Subcutaneous abdominal adipose tissue (tissue), 5 donors: ENCODE data around the gene NES.
A peak's percentile ranks its signal among the peaks of the same experiment; 100 is the strongest.
"Not testable (repeated sequence)": the region's sequence is repeated elsewhere in the genome, so short reads cannot be mapped to it uniquely, and the experiment has no call there.

Experiments used
- H3K27ac ChIP-seq: one replicate; pipeline ENCODE4 v1.7.0; 2013; ENCODE audit warnings: low read depth, mild to moderate bottlenecking, inconsistent platforms, low read length, moderate library complexity
- H3K27me3 ChIP-seq, 5 donors: one replicate each; pipeline ENCODE4 v1.7.0; 2013; ENCODE audit warnings: low read length in 5 of 5, inconsistent platforms in 1 of 5; ENCODE audit not compliant: control insufficient read depth in 5 of 5, insufficient read depth in 4 of 5
- H3K36me3 ChIP-seq, 5 donors: one replicate each; pipeline ENCODE4 v1.7.0; 2013; ENCODE audit warnings: low read length in 5 of 5; ENCODE audit not compliant: control insufficient read depth in 5 of 5, insufficient read depth in 5 of 5
- H3K4me1 ChIP-seq, 5 donors: one replicate each; pipeline ENCODE4 v1.7.0; 2013; ENCODE audit warnings: low read length in 5 of 5, mild to moderate bottlenecking in 3 of 5, moderate library complexity in 1 of 5; ENCODE audit not compliant: control insufficient read depth in 5 of 5, insufficient read depth in 5 of 5
- H3K4me3 ChIP-seq, 5 donors: one replicate each; pipeline ENCODE4 v1.7.0; 2013; ENCODE audit warnings: low read length in 5 of 5, low read depth in 1 of 5
- H3K9ac ChIP-seq, 5 donors: one replicate each; pipeline ENCODE4 v1.7.0; 2013; ENCODE audit warnings: low read length in 5 of 5, mild to moderate bottlenecking in 4 of 5, moderate library complexity in 3 of 5
- H3K9me3 ChIP-seq, 5 donors: one replicate each; pipeline ENCODE4 v1.7.0; 2013; ENCODE audit warnings: low read length in 5 of 5; ENCODE audit not compliant: control insufficient read depth in 5 of 5
- donor health status: healthy.
- donor health status: healthy.
- donor health status: healthy.
- donor health status: healthy.
- donor health status: healthy.

Gene NES

DNA sequence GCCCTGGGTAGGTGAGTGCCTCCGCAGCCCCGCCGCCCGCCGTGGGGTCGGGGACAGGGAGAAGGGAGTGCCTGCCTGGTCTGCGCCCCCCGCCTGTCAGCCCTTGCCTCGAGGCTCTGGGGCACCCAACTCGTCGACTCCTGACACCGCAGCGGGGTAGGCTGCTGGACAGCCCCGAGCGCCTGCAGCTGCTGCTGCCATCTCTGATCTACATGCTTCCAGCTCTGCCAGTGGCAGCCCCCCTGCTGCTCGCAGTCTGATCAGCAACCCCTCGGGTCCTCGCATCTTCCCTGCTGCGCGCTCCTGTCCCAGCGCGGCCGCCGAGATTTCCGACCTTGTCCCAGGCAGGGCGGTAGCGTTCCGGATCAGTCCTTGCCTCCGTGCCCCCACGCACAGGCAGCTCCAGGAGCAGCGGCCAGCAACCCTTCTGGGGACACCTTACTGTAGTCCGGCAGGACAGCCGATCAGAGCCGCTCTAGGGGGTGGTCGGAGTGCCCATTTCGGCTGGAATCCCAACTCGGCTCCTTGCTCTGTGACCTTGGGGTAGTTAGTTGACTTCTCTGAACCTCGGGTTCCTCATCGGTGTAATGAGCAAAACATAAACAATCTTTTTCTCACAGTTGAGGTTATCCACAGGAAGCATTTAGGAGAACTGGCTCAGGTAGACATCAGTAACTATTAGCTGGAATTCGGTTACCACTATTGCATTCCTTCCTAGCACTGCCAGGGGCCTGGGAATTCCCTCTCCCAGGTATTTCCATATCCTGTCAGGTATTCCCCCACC lies 34.8 kb downstream of the NES start:
- Histone ChIP-seq H3K9ac (no peak overlapping the region), H3K4me1 (peaks cover 2 to 28% (median 11%) of the 10 kb centered on the region in 5 donors), H3K36me3 (no peaks in the 10 kb centered on the region), H3K27ac (no peak overlapping the region), H3K27me3 (peaks cover 56 to 87% (median 83%) of the 10 kb centered on the region in 5 donors), H3K9me3 (peaks cover 0 to 2% (median 0%) of the 10 kb centered on the region in 5 donors), H3K4me3 (peak overlapping the region in 1 of 5 donors; percentile 26)

DNA sequence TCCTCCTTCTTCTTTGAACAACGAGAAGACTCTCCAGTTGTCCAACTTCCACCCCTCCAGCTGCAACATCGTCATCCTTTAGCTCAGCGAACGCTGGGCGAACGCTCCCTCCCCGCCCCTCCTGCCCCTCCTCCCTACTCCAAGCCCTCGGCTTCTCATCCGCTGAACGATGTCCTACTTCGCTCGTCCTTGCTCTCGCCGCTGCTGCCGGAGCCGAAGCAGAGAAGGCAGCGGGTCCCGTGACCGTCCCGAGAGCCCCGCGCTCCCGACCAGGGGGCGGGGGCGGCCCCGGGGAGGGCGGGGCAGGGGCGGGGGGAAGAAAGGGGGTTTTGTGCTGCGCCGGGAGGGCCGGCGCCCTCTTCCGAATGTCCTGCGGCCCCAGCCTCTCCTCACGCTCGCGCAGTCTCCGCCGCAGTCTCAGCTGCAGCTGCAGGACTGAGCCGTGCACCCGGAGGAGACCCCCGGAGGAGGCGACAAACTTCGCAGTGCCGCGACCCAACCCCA lies 35.4 kb downstream of the NES start, which contains the start of gene BCAN:
BCAN (plus strand) TSS at position 357 of the 504 bp plus-strand sequence. CDS start 3,938 bp downstream, outside the sequence.
- Histone ChIP-seq H3K27me3 (peaks cover 50 to 80% (median 77%) of the 10 kb centered on the region in 5 donors), H3K9me3 (peaks cover 0 to 2% (median 0%) of the 10 kb centered on the region in 5 donors), H3K9ac (no peak within 1 kb of the TSS), H3K36me3 (no peaks in the 10 kb centered on the region), H3K4me1 (peaks cover 2 to 28% (median 11%) of the 10 kb centered on the region in 5 donors), H3K27ac (no peak within 1 kb of the TSS), H3K4me3 (peak within 1 kb of the TSS in 2 of 5 donors; percentile 2 to 26)

DNA sequence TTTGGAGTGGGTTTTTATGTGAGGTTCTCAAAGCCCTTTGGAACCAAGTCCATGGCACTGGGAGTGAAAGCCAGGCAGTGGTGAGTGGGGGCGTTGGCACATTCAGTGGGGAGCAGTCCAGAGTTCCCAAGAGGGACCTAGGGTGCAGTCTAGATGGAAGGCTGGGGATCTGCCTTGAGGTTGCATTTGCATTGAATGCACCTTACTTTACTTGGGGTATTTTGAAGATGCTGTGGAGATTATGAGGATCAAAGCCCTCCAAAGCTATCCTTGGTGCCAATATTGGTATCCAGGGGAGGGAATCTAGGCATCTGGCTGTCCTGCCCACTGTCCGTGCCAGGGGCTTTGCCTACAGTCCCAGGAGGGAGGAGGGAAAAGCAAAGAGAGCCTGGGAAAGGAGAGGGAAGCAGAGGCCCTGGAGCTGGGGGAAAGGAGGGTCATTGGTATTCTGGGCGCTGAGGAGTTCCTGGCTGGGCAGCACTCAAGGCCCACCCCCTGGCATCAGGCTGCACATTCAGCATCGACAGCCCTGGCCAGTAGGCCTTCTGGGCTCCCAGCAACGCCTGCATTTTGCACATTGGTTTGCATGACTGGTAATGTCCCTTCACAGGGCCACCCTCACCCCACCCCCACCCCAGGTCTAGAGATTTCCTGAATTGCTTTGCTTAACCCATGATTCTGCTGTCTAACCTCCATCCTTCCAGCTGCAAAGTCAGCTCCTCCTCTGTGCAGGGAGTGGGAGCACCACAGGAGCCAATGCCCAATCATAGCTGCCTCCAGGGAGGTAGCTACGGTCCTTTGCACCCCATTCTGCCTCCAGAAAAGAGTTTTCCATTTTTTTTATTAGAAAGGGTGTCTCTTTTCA lies 36.1 kb downstream of the NES start:
- no peak overlapping the region for H3K27ac ChIP-seq
- H3K9me3 ChIP-seq = peaks cover 0 to 2% (median 0%) of the 10 kb centered on the region in 5 donors
- peak overlapping the region in 1 of 5 donors; percentile 2 for H3K4me3 ChIP-seq
- peaks cover 44 to 77% (median 70%) of the 10 kb centered on the region in 5 donors for H3K27me3 ChIP-seq
- peaks cover 2 to 28% (median 11%) of the 10 kb centered on the region in 5 donors for H3K4me1 ChIP-seq
- no peaks in the 10 kb centered on the region for H3K36me3 ChIP-seq
- no peak overlapping the region for H3K9ac ChIP-seq

DNA sequence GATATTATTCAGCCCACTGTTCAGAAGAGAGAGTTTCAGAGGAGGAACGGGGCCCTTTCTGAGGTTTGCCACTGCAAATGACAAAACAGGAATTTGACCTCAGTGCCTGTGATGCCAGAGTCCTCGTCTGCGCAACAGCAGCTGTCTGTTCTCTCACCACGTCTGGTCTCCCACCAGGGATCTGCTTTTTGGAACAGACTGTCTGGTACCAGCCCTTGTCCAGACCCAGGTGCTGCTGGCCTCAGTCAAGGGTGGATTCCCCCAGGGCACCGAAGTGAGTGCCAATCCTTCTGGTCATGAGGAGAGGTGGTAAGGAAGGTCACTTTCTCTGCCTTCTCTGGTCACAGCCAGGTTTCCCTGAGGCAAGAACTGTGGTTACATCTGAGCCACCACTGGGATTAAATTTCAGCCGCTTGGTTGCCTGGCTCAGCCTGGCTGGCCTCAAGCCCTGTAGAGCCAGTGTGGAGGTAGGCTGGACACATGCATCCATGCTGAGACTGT lies 37.6 kb downstream of the NES start:
- Histone ChIP-seq H3K4me1 (peaks cover 2 to 28% (median 11%) of the 10 kb centered on the region in 5 donors), H3K9me3 (peaks cover 0 to 2% (median 0%) of the 10 kb centered on the region in 5 donors), H3K4me3 (no peak overlapping the region), H3K36me3 (no peaks in the 10 kb centered on the region), H3K27ac (no peak overlapping the region), H3K27me3 (peaks cover 39 to 66% (median 58%) of the 10 kb centered on the region in 5 donors), H3K9ac (no peak overlapping the region)

DNA sequence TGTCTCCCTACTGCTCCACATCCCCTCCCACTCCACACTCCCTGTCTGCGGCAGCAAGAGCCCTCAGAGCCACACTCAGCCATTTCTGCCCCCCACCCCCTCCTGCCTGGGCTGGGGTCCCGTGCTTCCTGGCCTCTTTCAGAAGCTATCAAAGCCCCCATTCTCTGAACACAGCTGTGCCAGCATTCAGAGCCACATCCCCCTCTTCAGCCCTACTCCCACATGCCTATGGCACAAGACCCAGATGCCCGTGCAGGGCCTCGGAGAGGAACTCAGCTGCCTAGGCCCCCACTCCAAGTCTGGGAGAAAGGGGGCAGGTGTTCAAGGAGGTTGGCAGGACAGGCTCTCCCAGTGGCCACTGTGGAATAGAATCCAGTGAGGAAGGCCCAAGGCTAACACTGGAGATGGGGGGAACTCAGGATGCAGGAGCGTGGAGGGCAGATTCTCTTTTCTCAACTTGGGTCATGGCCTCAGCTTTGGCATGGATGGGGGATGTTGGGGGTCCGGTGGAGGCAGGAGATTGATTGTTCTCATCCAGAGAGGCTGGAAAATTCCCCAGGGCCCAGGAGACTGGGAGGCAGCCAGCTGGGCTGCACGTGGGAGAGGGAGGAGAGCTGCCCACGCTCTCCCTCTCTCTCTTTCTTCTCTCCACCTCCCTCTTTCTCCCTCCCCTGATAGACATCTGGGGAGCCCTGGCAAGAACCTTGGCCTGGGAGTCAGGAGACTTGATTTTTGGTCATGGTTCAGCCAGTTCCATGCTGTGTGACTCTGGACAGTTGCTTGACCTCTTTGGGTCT lies 38.8 kb downstream of the NES start:
- H3K9ac ChIP-seq = no peak overlapping the region

DNA sequence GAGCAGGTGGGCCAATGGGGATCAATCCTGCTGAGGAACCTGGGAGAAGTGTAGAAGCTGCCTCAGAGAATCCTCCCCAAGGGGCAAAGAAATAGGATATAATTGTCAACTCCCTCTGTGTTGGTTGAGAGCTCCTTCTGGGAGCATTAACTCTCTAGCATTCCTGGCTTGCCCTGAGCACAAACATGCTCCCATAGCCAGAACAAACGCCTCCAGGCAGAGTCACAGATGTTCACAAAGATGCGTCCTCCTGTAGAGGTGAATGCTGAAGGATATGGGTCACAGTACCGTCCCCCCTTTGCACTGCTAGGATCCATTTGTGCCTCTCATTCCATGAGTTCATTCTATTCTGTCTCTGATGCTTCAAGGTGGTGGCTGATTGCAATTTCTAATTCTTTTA lies 44.9 kb downstream of the NES start:
- H3K27me3 ChIP-seq = peaks cover 0 to 19% (median 16%) of the 10 kb centered on the region in 5 donors
- H3K9me3 ChIP-seq = no peaks in the 10 kb centered on the region

More for the DNA sequence above, 38.8 kb downstream of the NES start:
- Histone ChIP-seq H3K9me3 (no peaks in the 10 kb centered on the region), H3K36me3 (no peaks in the 10 kb centered on the region), H3K27ac (no peak overlapping the region), H3K4me3 (no peak overlapping the region), H3K4me1 (peaks cover 0 to 28% (median 11%) of the 10 kb centered on the region in 5 donors), H3K27me3 (peaks cover 39 to 54% (median 49%) of the 10 kb centered on the region in 5 donors)

DNA sequence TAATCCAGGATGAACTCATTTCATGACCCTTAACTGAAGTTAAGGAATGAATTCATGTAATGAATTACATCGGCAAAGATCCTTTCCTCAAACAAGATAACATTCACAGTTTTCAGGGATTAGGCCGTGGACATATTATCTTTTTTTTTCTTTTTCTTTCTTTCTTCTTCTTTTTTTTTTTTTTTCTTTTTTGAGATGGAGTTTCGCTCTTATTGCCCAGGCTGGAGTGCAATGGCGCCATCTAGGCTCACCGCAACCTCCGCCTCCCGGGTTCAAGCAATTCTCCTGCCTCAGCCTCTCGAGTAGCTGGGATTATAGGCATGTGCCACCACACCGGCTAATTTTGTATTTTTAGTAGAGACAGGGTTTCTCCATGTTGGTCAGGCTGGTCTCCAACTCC lies 46.1 kb downstream of the NES start:
- not testable (repeated sequence) for H3K4me1 ChIP-seq, H3K36me3 ChIP-seq, H3K4me3 ChIP-seq, H3K9ac ChIP-seq, H3K9me3 ChIP-seq, H3K27ac ChIP-seq
- peaks cover 0 to 22% (median 18%) of the 10 kb centered on the region in 5 donors for H3K27me3 ChIP-seq

More for the DNA sequence above, 44.9 kb downstream of the NES start:
- no peak overlapping the region for H3K27ac ChIP-seq
- no peak overlapping the region for H3K4me3 ChIP-seq
- no peaks in the 10 kb centered on the region for H3K4me1 ChIP-seq
- H3K36me3 ChIP-seq = no peaks in the 10 kb centered on the region
- no peak overlapping the region for H3K9ac ChIP-seq

DNA sequence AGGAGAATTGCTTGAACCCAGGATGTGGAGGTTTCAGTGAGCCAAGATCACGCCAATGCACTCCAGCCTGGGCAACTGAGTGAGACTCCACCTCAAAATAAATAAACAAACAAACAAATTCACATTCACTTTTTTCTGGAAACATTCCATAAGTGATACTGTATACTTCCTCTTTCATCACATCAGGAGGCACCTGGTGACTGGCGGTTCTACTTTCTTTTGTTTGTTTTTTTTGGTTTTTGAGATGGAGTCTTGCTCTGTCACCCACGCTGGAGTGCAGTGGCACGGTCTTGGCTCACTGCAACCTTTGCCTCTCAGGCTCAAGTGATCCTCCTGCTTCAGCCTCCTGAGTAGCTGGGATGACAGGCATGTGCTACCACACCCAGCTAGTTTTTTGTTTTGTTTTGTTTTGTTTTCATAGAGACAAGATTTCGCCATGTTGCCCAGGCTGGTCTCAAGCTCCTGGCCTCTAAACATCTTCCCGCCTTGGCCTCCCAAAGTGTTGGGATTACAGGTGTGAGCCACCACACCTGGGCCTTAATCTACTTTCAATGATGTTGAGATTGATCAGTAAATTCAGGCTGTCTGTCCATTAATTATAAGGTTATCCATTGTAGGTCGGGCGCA lies 47.3 kb downstream of the NES start:
- Histone ChIP-seq H3K36me3 (no peaks in the 10 kb centered on the region), H3K9ac (no peak overlapping the region), H3K27me3 (peaks cover 7 to 33% (median 26%) of the 10 kb centered on the region in 5 donors), H3K4me1 (peaks cover 0 to 12% (median 11%) of the 10 kb centered on the region in 5 donors), H3K27ac (no peak overlapping the region), H3K9me3 (no peaks in the 10 kb centered on the region), H3K4me3 (no peak overlapping the region)
